Neural cell (in vitro differentiated cells): ENCODE data around the gene SPP2. TPM values are rescaled to one million over a fixed set of nuclear protein-coding genes. Genes with fewer than 3 reads are reported as not detected.

Experiments used
- H2AFZ ChIP-seq: fragments of 200-600, 300-800 bp; sonication (generic), shearing (Covaris generic); 2 replicates; pipeline ENCODE4 v1.6.0; 2014; ENCODE audit warnings: low read depth, mild to moderate bottlenecking, antibody characterized with exemption, low read length, moderate library complexity
- H3F3A ChIP-seq: fragments of 200-600 bp; shearing (Covaris generic); 2 replicates; pipeline ENCODE4 v1.6.1; 2016; ENCODE audit warnings: mild to moderate bottlenecking, moderate library complexity, mixed read lengths, antibody characterized with exemption, low read length; ENCODE audit not compliant: insufficient read depth, poor library complexity, severe bottlenecking
- H3K27ac ChIP-seq: fragments of 200-600, 300-800 bp; sonication (generic), shearing (Covaris generic); 2 replicates; pipeline ENCODE4 v1.5.1; 2014; ENCODE audit warnings: mild to moderate bottlenecking, low read length, moderate library complexity
- H3K27me3 ChIP-seq: fragments of 300-800, 200-600 bp; sonication (generic), shearing (Covaris generic); 2 replicates; pipeline ENCODE4 v1.6.0; 2014; ENCODE audit warnings: mild to moderate bottlenecking, low read depth, low read length, moderate library complexity; ENCODE audit not compliant: insufficient read depth
- H3K36me3 ChIP-seq: fragments of 300-800, 200-600 bp; sonication (generic), shearing (Covaris generic); 2 replicates; pipeline ENCODE4 v1.5.1; 2014; ENCODE audit warnings: mild to moderate bottlenecking, antibody characterized with exemption, low read length, moderate library complexity; ENCODE audit not compliant: insufficient read depth
- H3K4me2 ChIP-seq: fragments of 300-800, 200-600 bp; sonication (generic), shearing (Covaris generic); 2 replicates; pipeline ENCODE4 v1.6.0; 2014; ENCODE audit warnings: mild to moderate bottlenecking, low read length
- H3K4me3 ChIP-seq: fragments of 300-800, 200-600 bp; sonication (generic), shearing (Covaris generic); 2 replicates; pipeline ENCODE4 v1.5.1; 2014; ENCODE audit warnings: mild to moderate bottlenecking, low read length, moderate library complexity
- H3K79me2 ChIP-seq: fragments of 200-600 bp; shearing (Covaris generic); replicated peaks from 2 replicates; pipeline ENCODE4 v1.6.0; 2014; ENCODE audit warnings: mild to moderate bottlenecking, low read length, moderate library complexity; ENCODE audit not compliant: insufficient read depth
- H3K9ac ChIP-seq: fragments of 300-800, 200-600 bp; sonication (generic), shearing (Covaris generic); 2 replicates; pipeline ENCODE4 v1.6.1; 2016; ENCODE audit warnings: mild to moderate bottlenecking, low read length, mixed read lengths
- H3K9me2 ChIP-seq: fragments of 200-600 bp; shearing (Covaris generic); 2 replicates; pipeline ENCODE4 v1.6.1; 2016; ENCODE audit warnings: mild to moderate bottlenecking, low read length, mixed read lengths; ENCODE audit not compliant: insufficient read depth
- H3K9me3 ChIP-seq: fragments of 200-600, 300-800 bp; sonication (generic), shearing (Covaris generic); 2 replicates; pipeline ENCODE4 v1.6.1; 2016; ENCODE audit warnings: mild to moderate bottlenecking, mixed run types, low read length, moderate library complexity, mixed read lengths
- H4K20me1 ChIP-seq: fragments of 200-600 bp; shearing (Covaris generic); 2 replicates; pipeline ENCODE4 v1.6.1; 2016; ENCODE audit warnings: mild to moderate bottlenecking, mixed run types; ENCODE audit not compliant: insufficient read depth
- CTCF ChIP-seq: fragments of 450-650 bp; IDR thresholded peaks from 2 replicates; pipeline ENCODE4 v1.5.1; 2014; ENCODE audit warnings: antibody characterized with exemption, mild to moderate bottlenecking, moderate library complexity; ENCODE audit not compliant: poor library complexity, severe bottlenecking
- EP300 ChIP-seq: fragments of 450-650 bp; conservative IDR thresholded peaks from 2 replicates; pipeline ENCODE4 v1.6.1; 2014; ENCODE audit warnings: antibody characterized with exemption, mild to moderate bottlenecking, moderate library complexity; ENCODE audit not compliant: poor library complexity, severe bottlenecking
- EZH2 ChIP-seq: fragments of 200-600, 300-800 bp; shearing (Covaris generic), sonication (generic); IDR thresholded peaks from 2 replicates; pipeline ENCODE4 v1.6.1; 2014; ENCODE audit warnings: antibody characterized with exemption, low read length, borderline replicate concordance, mild to moderate bottlenecking; ENCODE audit not compliant: insufficient read depth, poor library complexity, severe bottlenecking
- MXI1 ChIP-seq: fragments of 450-650 bp; conservative IDR thresholded peaks from 2 replicates; pipeline ENCODE4 v1.6.1; 2014; ENCODE audit warnings: antibody characterized with exemption, mild to moderate bottlenecking; ENCODE audit not compliant: poor library complexity, severe bottlenecking
- POLR2AphosphoS5 ChIP-seq: IDR thresholded peaks from 2 replicates; pipeline ENCODE4 v1.6.1; 2012
- RAD21 ChIP-seq: fragments of 450-650 bp; conservative IDR thresholded peaks from 2 replicates; pipeline ENCODE4 v1.6.1; 2014; ENCODE audit warnings: antibody characterized with exemption, mild to moderate bottlenecking, moderate library complexity
- REST ChIP-seq: IDR thresholded peaks from 2 replicates; pipeline ENCODE4 v1.6.1; 2012; ENCODE audit warnings: borderline replicate concordance
- SMC3 ChIP-seq: fragments of 450-650 bp; conservative IDR thresholded peaks from 2 replicates; pipeline ENCODE4 v1.6.1; 2014; ENCODE audit warnings: antibody characterized with exemption, mild to moderate bottlenecking, moderate library complexity; ENCODE audit not compliant: poor library complexity
- TAF1 ChIP-seq: IDR thresholded peaks from 2 replicates; pipeline ENCODE4 v1.6.1; 2012; ENCODE audit warnings: low read depth
- polyA plus RNA-seq: library from polyadenylated mRNA; depleted of rRNA; stranded (reverse); fragments of >200 nt; gene quantifications from 2 replicates; pipeline ENCODE4 v1.2.3, GENCODE V29; 2014

Gene SPP2
- polyA plus RNA-seq, 1 donor from 2014 or later: not detected

- Histone ChIP-seq H3K4me3 (no peak overlapping the region), H3K9ac (no peak overlapping the region), H3K79me2 (no peaks in the 10 kb centered on the region), H3K9me2 (no peaks in the 10 kb centered on the region), H3K4me2 (no peak overlapping the region), H3K27me3 (no peaks in the 10 kb centered on the region), H3K27ac (no peak overlapping the region), H3K36me3 (no peaks in the 10 kb centered on the region), H4K20me1 (no peaks in the 10 kb centered on the region), H3F3A (no peaks in the 10 kb centered on the region), H2AFZ (no peak overlapping the region), H3K9me3 (no peaks in the 10 kb centered on the region)
- TF ChIP-seq EP300: no peak
- no peak for TF ChIP-seq RAD21
- no peak for TF ChIP-seq SMC3
- TF ChIP-seq TAF1: no peak
- TF ChIP-seq POLR2AphosphoS5: no peak
- TF ChIP-seq REST: no peak
- no peak for TF ChIP-seq CTCF
- no peak for TF ChIP-seq MXI1
- no peak for TF ChIP-seq EZH2
Measured at GRCh38 chr2:234033885-234034284, 16.6 kb upstream of the SPP2 start.

GRCh38 chr2:234038076-234038802 is 12.3 kb upstream of the SPP2 start:
- Histone ChIP-seq H3K9me2 (no peaks in the 10 kb centered on the region), H3K27me3 (no peaks in the 10 kb centered on the region), H3F3A (no peaks in the 10 kb centered on the region), H3K4me3 (no peak overlapping the region), H3K9ac (no peak overlapping the region), H3K9me3 (no peaks in the 10 kb centered on the region), H3K79me2 (no peaks in the 10 kb centered on the region), H2AFZ (no peak overlapping the region), H4K20me1 (no peaks in the 10 kb centered on the region), H3K27ac (no peak overlapping the region), H3K4me2 (no peak overlapping the region), H3K36me3 (no peaks in the 10 kb centered on the region)
- no peak for TF ChIP-seq EZH2
- no peak for TF ChIP-seq POLR2AphosphoS5
- TF ChIP-seq SMC3: no peak
- no peak for TF ChIP-seq CTCF
- TF ChIP-seq TAF1: no peak
- no peak for TF ChIP-seq EP300
- TF ChIP-seq REST: no peak
- no peak for TF ChIP-seq MXI1
- no peak for TF ChIP-seq RAD21
